ENCODE results near the gene MX2.

Gene MX2

GRCh38 chr21:41365377-41366107 lies 3.7 kb downstream of the MX2 start:
- DNase-seq, result no peak

GRCh38 chr21:41366522-41367151 lies 4.8 kb downstream of the MX2 start:
- no peak for DNase-seq

GRCh38 chr21:41367301-41367944 lies 5.6 kb downstream of the MX2 start:
- DNase-seq, result no peak

DNA sequence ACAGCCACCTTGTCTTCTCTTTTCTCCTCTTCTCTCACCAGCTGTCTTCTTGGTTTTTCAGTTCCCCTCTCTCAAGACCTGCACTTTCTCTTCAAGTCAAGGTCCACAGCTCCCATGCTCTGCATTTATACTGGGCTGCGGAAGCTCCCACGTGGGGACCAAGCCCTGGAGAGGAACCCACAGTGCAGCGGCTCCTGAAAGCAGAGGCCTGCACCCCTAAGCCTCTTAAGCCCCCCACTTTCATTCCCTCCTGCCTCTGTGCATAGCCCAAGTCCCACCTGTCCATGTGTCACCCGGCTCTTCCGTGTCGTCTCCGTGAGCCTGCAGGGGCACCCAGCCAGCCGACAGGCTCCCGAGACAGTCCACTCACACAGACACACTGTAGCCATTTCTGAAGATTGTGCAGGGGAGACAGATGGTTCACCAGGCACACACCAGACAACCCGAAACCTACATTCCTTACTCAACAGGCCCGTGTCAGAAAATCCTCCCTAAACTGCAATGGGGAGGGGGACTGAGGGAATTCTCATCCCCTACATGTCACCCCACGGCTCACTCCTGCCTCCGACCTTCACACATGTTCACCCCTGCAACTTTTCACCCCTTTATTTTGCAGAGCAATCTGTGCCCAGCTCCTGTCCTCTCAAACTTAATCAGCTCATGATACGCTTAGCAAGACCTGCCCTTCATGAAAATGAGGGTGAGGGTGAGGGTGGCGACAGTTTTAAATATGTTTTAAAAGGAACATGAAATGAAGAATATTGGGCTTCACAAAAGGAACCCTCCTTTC lies 6.3 kb downstream of the MX2 start:
- no peak for DNase-seq

DNA sequence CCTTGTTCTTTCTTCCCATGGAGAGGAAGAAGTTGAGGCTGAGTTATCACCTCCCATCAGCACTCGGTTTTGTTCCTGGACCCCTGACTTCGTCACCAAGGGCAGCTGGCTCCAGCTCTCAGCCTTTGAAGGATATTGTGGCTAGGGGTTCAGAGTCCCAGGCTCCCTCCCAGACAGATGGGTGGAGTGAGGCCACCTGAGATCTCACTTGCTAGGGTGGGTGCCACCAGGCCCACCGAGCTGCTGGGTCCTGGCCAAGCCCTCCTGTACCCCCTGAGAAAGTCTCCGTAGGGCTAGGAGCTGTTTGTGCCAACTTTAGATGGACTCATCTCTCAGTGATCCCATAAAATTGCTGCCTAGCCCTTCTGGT lies 6.9 kb downstream of the MX2 start:
- no peak for DNase-seq

- peak in 1 of 4 experiments; percentile 26 for DNase-seq
These were observed 7.5 kb downstream of the MX2 start for GRCh38 chr21:41369105-41369919.

GRCh38 chr21:41369920-41370839 lies 8.4 kb downstream of the MX2 start:
- peak in 1 of 4 experiments; percentile 26 for DNase-seq

DNA sequence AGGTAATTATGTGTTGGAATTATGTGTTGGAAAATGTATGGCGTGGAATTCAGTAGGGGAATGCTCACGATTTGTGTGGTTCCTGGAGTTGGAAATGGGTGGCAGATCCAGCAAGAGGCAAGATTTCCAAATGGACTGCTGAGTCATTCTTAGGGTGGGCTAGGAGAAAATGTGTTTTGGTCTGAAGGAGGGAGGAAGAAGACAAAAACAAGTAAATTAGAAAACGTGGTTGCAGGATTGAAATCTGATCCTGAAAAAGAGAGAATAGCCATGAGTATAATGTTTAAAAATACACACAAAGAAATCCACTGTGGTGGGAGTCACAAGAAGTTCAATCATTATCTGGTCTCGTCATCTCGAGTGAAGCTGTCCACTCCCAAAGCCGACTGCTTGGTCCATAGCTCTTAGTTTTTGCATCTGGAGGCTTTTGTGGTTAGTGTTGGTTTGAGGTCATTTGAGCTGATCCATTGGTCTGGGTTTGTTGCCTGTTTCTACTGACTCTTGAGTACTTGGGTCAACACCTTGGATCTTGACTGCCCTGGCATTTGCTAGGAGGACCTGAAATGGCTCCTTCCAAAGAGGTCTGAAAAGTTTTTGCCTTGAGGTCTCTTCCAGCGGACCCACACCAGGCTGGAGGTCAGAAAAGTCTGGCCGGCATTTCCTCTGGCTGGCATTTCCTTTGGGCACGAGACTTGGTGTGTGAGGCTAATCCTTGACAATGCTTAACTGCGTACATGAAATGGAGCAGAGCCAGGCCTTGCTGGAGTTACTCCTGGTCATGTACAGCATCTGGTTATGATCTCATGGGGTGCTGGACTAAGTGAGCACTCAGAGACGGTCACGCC lies 9.2 kb downstream of the MX2 start:
- no peak for DNase-seq

DNA sequence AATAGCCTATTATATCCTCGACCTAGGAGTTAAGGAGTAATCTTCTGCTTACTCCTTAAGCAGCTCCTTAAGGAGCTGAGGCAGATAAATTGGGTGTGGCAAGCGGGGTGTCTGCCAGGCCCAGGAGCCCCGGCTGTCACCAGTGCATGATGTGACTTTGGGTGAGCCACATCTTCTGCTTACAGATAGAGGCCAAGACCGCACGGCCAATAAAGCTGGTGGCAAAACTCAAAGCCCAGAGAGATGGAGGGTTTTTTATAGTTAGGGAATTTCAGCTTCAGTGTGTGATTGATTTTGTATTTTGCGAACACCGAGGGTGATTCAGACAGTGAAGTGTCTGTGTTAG lies 9.8 kb downstream of the MX2 start:
- DNase-seq, result no peak

DNA sequence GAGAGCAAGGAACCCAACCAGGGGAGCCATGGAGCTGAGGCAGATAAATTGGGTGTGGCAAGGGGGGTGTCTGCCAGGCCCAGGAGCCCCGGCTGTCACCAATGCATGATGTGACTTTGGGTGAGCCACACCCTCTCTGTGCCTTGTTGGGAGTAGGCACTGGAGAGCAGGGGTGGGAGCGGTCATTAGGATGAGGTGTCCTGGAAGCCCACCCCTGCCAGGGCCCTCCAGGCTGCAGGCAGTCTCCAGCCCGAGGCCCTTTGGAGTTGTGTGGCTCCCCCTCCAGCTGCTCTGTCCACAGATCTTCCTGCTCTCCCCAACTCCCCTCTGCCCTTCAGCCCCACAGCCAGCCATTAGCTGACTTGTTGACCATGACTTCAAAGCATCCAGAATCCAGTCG lies 11.4 kb downstream of the MX2 start:
- DNase-seq, result no peak

DNA sequence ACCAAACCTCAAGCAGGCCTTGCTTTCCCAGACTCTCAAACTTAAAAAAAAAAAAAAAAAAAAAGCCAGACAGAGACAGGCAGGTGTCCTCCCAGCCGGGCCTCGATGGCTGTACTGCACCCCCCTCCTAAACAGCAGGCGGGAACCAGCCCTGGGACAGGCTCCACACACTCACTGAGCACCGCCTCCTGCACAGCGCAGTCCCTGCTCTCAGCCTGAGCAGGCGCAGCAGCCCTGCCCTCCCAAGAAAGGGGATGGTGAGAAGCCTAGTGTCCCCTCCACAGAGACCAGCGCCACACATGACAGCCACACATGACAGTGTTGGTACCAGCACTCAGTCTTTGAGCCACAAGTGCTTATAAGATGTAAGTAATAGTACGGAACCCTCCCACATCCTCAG lies 11.9 kb downstream of the MX2 start:
- no peak for DNase-seq

- no peak for DNase-seq
These were observed 12.4 kb downstream of the MX2 start for GRCh38 chr21:41374177-41374712.

DNA sequence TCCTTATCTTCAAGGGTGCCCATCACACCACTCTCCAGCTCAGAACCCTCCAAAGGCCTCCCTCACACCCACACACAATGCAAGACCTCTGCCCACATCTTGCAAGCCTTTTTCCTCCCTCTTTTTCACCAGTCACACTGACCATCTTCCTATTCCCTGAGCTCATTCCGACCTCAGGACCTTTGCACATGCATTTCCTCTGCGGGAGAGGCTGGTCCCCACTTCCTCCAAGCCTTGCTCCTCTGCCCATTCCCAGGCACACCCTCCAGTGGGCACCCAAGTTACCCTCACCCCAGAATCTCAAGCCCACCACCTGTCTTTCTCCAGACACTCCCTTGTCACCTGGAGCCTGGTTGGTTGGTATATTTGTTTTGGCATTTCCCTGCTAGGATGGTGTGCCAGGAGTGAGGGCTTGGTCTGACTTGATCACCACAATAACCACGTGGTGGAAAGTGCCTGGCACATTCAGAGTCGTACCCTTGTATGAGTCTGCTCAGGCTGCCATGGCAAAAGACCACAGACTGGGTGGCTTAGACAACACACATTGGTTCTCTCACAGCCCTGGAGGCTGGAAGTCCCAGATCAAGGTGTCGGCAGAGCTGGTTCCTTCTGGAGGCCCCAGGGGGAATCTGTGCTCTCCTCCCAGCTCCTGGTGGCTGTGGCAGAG lies 13.2 kb downstream of the MX2 start:
- DNase-seq, result no peak

GRCh38 chr21:41375875-41376274 lies 14.0 kb downstream of the MX2 start:
- DNase-seq, result no peak

DNA sequence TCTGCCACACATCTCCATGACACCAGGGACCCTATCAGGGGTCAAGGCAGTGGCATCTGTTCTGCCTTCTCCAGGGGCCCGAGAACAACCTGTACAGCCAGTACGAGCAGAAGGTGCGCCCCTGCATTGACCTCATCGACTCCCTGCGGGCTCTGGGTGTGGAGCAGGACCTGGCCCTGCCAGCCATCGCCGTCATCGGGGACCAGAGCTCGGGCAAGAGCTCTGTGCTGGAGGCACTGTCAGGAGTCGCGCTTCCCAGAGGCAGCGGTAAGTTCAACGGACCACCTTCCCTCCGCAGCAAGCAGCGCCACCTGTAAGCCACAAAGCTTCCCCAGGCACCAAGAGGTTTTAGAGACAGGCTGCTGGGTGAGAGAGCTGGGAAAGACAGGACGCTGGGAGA lies 15.9 kb downstream of the MX2 start:
- DNase-seq, result no peak

GRCh38 chr21:41378849-41379248 lies 17.0 kb downstream of the MX2 start:
- DNase-seq, result no peak

GRCh38 chr21:41379901-41380300 lies 18.1 kb downstream of the MX2 start:
- DNase-seq, result no peak

DNA sequence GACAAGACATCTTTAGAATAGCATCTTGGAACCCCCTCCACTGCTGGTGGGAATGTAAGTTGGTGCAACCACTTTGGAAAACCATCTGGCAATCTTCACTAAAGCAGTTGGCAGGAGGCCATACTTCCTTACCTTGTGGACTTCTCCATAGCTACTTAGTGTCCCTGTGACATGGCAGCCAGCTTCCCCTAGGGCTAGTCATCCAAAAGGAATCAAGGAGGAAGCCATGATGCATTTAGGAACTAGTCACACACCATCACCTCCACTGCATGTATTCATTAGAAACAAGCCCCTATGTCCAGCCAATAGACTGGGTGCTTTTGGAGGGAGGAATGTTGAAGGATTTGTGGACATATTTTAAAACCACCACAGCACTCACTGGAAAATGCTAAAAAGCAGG lies 19.9 kb downstream of the MX2 start:
- DNase-seq, result no peak

DNA sequence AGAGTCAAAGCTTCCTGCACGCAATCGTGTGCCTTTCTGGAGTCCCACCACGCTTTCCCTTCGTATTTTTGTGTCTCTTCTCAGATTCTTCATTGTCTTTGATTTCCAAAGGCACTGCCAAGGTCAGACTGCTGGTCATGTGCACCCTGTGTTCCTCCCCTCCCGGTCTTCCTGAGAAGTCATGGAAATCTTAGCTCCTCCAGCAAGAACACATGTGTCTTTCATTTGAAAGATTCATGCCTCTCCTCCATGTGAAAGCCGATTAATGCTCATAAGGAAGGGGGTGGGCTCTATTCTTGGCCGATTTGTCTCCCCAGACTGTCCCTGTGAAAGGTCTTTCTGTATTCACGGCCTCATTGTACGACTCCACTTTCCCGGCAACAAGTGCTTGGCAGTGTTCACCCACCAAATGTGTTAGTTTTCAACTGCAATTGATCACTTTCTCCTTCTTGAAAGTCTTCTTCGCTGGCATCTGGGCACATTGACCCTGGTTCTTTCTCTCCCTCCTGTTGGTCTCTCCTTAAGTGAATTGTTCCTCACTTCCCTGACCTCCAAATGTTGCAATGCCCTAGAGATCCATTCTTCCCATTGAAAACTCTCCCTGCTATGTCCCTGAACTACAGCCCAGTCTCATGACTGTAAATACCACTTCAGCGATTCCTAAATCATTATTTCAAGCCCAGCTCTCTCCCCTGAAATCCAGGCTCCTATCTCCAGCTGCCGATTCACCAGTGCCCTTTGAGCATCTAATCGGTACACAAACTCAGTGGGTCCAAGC lies 25.4 kb downstream of the MX2 start:
- no peak for DNase-seq
